HEK293 (cell line): ENCODE data around the gene TRIM28.
A peak's percentile ranks its signal among the peaks of the same experiment; 100 is the strongest.

ENCODE experiments used
- CTCF ChIA-PET: fragments of 350-600 bp; formaldehyde crosslinking; extraction: SDS; loops from one replicate; lab custom pipeline; 2021; ENCODE audit warnings: antibody characterized with exemption; lab: Yijun Ruan, JAX
- POLR2A ChIA-PET: fragments of 300-600 bp; formaldehyde crosslinking; extraction: SDS; loops from one replicate; lab custom pipeline; 2020; ENCODE audit warnings: antibody characterized with exemption, inconsistent platforms; lab: Yijun Ruan, JAX
- H3K27ac ChIP-seq: fragments of 200-500 bp; sonication (Bioruptor generic); 2 replicates; pipeline ENCODE4 v1.5.1; 2014; ENCODE audit warnings: low read depth, low read length, control low read depth, inconsistent platforms; ENCODE audit errors: extremely low read depth
- H3K36me3 ChIP-seq, 2 experiments: fragments of 200-500 bp in 1 of 2; sonication (Bioruptor generic) in 1 of 2; 1 replicate in 1 of 2; 2 replicates in 1 of 2; pipeline ENCODE4 v1.5.1; 2014 to 2017; ENCODE audit warnings: inconsistent platforms in 2 of 2, low read length in 2 of 2; ENCODE audit not compliant: control insufficient read depth in 2 of 2, insufficient read depth in 1 of 2
- H3K4me1 ChIP-seq: fragments of 200-500 bp; sonication (Bioruptor generic); 2 replicates; pipeline ENCODE4 v1.5.1; 2014; ENCODE audit warnings: mild to moderate bottlenecking, low read length, inconsistent platforms; ENCODE audit not compliant: control insufficient read depth, insufficient read depth
- H3K4me3 ChIP-seq: 2 replicates; pipeline ENCODE4 v1.5.1; 2011; ENCODE audit warnings: low read depth, mild to moderate bottlenecking, control low read depth, low read length, moderate library complexity
- H3K9me3 ChIP-seq: fragments of 200-500 bp; sonication (Bioruptor generic); 2 replicates; pipeline ENCODE4 v1.5.1; 2014; ENCODE audit warnings: low read depth, low read length, inconsistent platforms; ENCODE audit not compliant: control insufficient read depth, insufficient read depth
- ATF2 ChIP-seq: fragments of 450-650 bp; formaldehyde crosslinking; IDR thresholded peaks from 2 replicates; pipeline ENCODE4 v1.5.1; 2016; ENCODE audit warnings: missing biosample characterization, missing genetic modification characterization, low read depth
- GLI4 ChIP-seq: fragments of 450-650 bp; formaldehyde crosslinking; IDR thresholded peaks from 2 replicates; pipeline ENCODE4 v1.5.1; 2016; ENCODE audit warnings: missing biosample characterization, missing genetic modification characterization
- HOXC10 ChIP-seq: sonication (generic); formaldehyde crosslinking; IDR thresholded peaks from 2 replicates; pipeline ENCODE4 v1.8.1; 2023; ENCODE audit warnings: mild to moderate bottlenecking, missing genetic modification reagents
- HOXD13 ChIP-seq: sonication (generic); formaldehyde crosslinking; IDR thresholded peaks from 2 replicates; pipeline ENCODE4 v1.8.0; 2022; ENCODE audit warnings: missing genetic modification reagents, borderline replicate concordance
- KLF9 ChIP-seq: fragments of 450-650 bp; formaldehyde crosslinking; IDR thresholded peaks from 2 replicates; pipeline ENCODE4 v1.5.1; 2016; ENCODE audit warnings: missing biosample characterization, missing genetic modification characterization, low read depth
- MYNN ChIP-seq: fragments of 450-650 bp; formaldehyde crosslinking; IDR thresholded peaks from 2 replicates; pipeline ENCODE4 v1.5.1; 2016; ENCODE audit warnings: missing biosample characterization, missing genetic modification characterization, borderline replicate concordance
- OVOL3 ChIP-seq: fragments of 450-650 bp; formaldehyde crosslinking; IDR thresholded peaks from 2 replicates; pipeline ENCODE4 v1.5.1; 2016; ENCODE audit warnings: missing biosample characterization, missing genetic modification characterization
- PRDM1 ChIP-seq: fragments of 450-650 bp; formaldehyde crosslinking; IDR thresholded peaks from 2 replicates; pipeline ENCODE4; 2016; ENCODE audit warnings: missing biosample characterization, missing genetic modification characterization
- SCRT1 ChIP-seq: fragments of 450-650 bp; formaldehyde crosslinking; IDR thresholded peaks from 2 replicates; pipeline ENCODE4 v1.5.1; 2016; ENCODE audit warnings: missing biosample characterization, missing genetic modification characterization, borderline replicate concordance
- SCRT2 ChIP-seq: fragments of 450-650 bp; formaldehyde crosslinking; IDR thresholded peaks from 2 replicates; pipeline ENCODE4 v1.5.1; 2016; ENCODE audit warnings: missing biosample characterization, missing genetic modification characterization
- TRIM28 ChIP-seq: IDR thresholded peaks from 2 replicates; pipeline ENCODE4 v1.6.1; 2011; ENCODE audit warnings: low read length, control low read depth, borderline replicate concordance
- ZBTB20 ChIP-seq: fragments of 450-650 bp; formaldehyde crosslinking; IDR thresholded peaks from 2 replicates; pipeline ENCODE4 v1.5.1; 2016; ENCODE audit warnings: missing biosample characterization, missing genetic modification characterization
- ZFHX2 ChIP-seq: fragments of 450-650 bp; formaldehyde crosslinking; conservative IDR thresholded peaks from 2 replicates; pipeline ENCODE4 v1.5.1; 2016; ENCODE audit warnings: missing biosample characterization, missing genetic modification characterization
- ZNF169 ChIP-seq: fragments of 450-650 bp; formaldehyde crosslinking; IDR thresholded peaks from 2 replicates; pipeline ENCODE4 v1.5.1; 2016; ENCODE audit warnings: missing biosample characterization, missing genetic modification characterization
- ZNF239 ChIP-seq: fragments of 450-650 bp; formaldehyde crosslinking; IDR thresholded peaks from 2 replicates; pipeline ENCODE4 v1.5.1; 2016; ENCODE audit warnings: missing biosample characterization, missing genetic modification characterization
- ZNF248 ChIP-seq: fragments of 450-650 bp; formaldehyde crosslinking; IDR thresholded peaks from 2 replicates; pipeline ENCODE4 v1.5.1; 2017; ENCODE audit warnings: missing biosample characterization, missing genetic modification characterization
- ZNF311 ChIP-seq: fragments of 450-650 bp; formaldehyde crosslinking; IDR thresholded peaks from 2 replicates; pipeline ENCODE4 v1.5.1; 2017; ENCODE audit warnings: missing biosample characterization, missing genetic modification characterization, borderline replicate concordance
- ZNF366 ChIP-seq: fragments of 450-650 bp; formaldehyde crosslinking; conservative IDR thresholded peaks from 2 replicates; pipeline ENCODE4 v1.5.1; 2016; ENCODE audit warnings: missing biosample characterization, missing genetic modification characterization
- ZNF529 ChIP-seq: fragments of 450-650 bp; formaldehyde crosslinking; IDR thresholded peaks from 2 replicates; pipeline ENCODE4 v1.5.1; 2017; ENCODE audit warnings: missing genetic modification characterization, missing biosample characterization; ENCODE audit not compliant: insufficient replicate concordance
- ZNF645 ChIP-seq: fragments of 450-650 bp; formaldehyde crosslinking; IDR thresholded peaks from 2 replicates; pipeline ENCODE4; 2016; ENCODE audit warnings: missing biosample characterization, missing genetic modification characterization
- ZNF660 ChIP-seq: fragments of 450-650 bp; IDR thresholded peaks from 2 replicates; pipeline ENCODE4 v1.5.1; 2018; ENCODE audit warnings: missing biosample characterization, mild to moderate bottlenecking, missing genetic modification characterization
- ZNF76 ChIP-seq: fragments of 450-650 bp; formaldehyde crosslinking; IDR thresholded peaks from 2 replicates; pipeline ENCODE4; 2016; ENCODE audit warnings: low read depth, missing biosample characterization, missing genetic modification characterization, borderline replicate concordance
- ZNF777 ChIP-seq: fragments of 450-650 bp; formaldehyde crosslinking; IDR thresholded peaks from 2 replicates; pipeline ENCODE4 v1.5.1; 2017; ENCODE audit warnings: missing biosample characterization, missing genetic modification characterization, borderline replicate concordance
- TF ChIP-seq, protein P1 (sequence below): fragments of 450-650 bp; formaldehyde crosslinking; IDR thresholded peaks from 2 replicates; pipeline ENCODE4 v1.5.1; 2017; ENCODE audit warnings: missing biosample characterization, missing genetic modification characterization
- TF ChIP-seq, protein P2 (sequence below): fragments of 450-650 bp; IDR thresholded peaks from 2 replicates; pipeline ENCODE4 v1.5.1; 2018; ENCODE audit warnings: missing biosample characterization, mild to moderate bottlenecking, missing genetic modification characterization
- TF ChIP-seq, protein P3 (sequence below): fragments of 450-650 bp; formaldehyde crosslinking; IDR thresholded peaks from 2 replicates; pipeline ENCODE4 v1.5.0; 2017; ENCODE audit warnings: missing biosample characterization, missing genetic modification characterization, borderline replicate concordance
- TF ChIP-seq, protein P4 (sequence below): fragments of 450-650 bp; formaldehyde crosslinking; IDR thresholded peaks from 2 replicates; pipeline ENCODE4 v1.5.1; 2016; ENCODE audit warnings: missing biosample characterization, missing genetic modification characterization

Gene TRIM28

DNA sequence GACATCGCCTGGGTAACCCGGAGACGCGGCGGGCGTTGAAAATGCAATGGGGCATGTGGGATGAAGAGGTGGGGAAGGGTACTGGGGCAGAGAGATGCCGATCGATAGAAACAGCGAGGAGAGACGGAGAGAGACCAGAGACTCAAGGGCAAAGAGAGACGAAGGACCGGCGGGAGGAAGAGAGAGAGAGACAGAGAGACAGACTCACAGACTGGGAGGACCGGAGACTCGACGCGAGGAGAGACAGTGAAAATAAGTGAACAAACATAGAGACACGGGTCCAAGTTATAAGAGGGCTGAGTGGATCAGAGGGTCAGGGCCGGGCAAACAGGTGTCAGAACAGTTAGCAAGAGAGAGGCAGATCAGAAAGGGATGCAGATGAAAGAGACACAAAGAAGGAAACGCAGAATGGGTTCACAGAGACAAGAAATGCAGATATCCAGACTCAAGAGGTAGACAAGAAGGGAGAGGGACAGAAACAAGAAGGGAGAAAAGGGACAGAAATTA, 29.8 kb downstream of the TRIM28 start:
- Histone ChIP-seq H3K4me1 (peaks cover 8% of the 10 kb centered on the region), H3K4me3 (peak overlapping the region; percentile 67), H3K9me3 (no peaks in the 10 kb centered on the region), H3K36me3 (peaks cover 0 to 34% of the 10 kb centered on the region in 2 experiments; a peak in 2 of 3 replicates), H3K27ac (peak overlapping the region; percentile 77; the same call in 1 of the 2 replicates)
- ChIA-PET CTCF (interaction anchor here (0.6 kb wide), 1 partner anchor 779 kb away, joined by 3 read pairs; no protein-coding TSS in a partner anchor), POLR2A (no interaction called here)
- TF ChIP-seq PRDM1 (tag by site-specific recombination) (peak; percentile 67), HOXC10 (no peak), ZNF239 (tag by site-specific recombination) (no peak), ZNF645 (tag by site-specific recombination) (no peak), ZBTB20 (tag by site-specific recombination) (peak; percentile 57), SCRT1 (peak; percentile 43; the same call in 1 of the 2 replicates), ZNF311 (tag by site-specific recombination) (peak; percentile 75; the same call in 1 of the 2 replicates), GLI4 (0 out of 2 replicates have a peak, but pooled peaks have one; percentile 36), MYNN (tag by site-specific recombination) (0 out of 2 replicates have a peak, but pooled peaks have one; percentile 92), KLF9 (peak; percentile 43; the same call in 1 of the 2 replicates), ZFHX2 (peak; percentile 17; the same call in 1 of the 2 replicates), ZNF248 (tag by site-specific recombination) (0 out of 2 replicates have a peak, but pooled peaks have one; percentile 53), ZNF169 (tag by site-specific recombination) (0 out of 2 replicates have a peak, but pooled peaks have one; percentile 33), TRIM28 (no peak), HOXD13 (CRISPR knock-in tag) (peak; percentile 68; the same call in 1 of the 2 replicates), SCRT2 (tag by site-specific recombination) (peak; percentile 76; the same call in 1 of the 2 replicates), ATF2 (peak; percentile 39; the same call in 1 of the 2 replicates), ZNF366 (tag by site-specific recombination) (peak; percentile 64), OVOL3 (tag by site-specific recombination) (no peak), ZNF660 (no peak), ZNF76 (peak; percentile 11; the same call in 1 of the 2 replicates), ZNF777 (0 out of 2 replicates have a peak, but pooled peaks have one; percentile 66), ZNF529 (tag by site-specific recombination) (no peak)
- TF ChIP-seq, protein P1, sequence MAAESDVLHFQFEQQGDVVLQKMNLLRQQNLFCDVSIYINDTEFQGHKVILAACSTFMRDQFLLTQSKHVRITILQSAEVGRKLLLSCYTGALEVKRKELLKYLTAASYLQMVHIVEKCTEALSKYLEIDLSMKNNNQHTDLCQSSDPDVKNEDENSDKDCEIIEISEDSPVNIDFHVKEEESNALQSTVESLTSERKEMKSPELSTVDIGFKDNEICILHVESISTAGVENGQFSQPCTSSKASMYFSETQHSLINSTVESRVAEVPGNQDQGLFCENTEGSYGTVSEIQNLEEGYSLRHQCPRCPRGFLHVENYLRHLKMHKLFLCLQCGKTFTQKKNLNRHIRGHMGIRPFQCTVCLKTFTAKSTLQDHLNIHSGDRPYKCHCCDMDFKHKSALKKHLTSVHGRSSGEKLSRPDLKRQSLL (tag by site-specific recombination): no peak
- TF ChIP-seq, protein P2, sequence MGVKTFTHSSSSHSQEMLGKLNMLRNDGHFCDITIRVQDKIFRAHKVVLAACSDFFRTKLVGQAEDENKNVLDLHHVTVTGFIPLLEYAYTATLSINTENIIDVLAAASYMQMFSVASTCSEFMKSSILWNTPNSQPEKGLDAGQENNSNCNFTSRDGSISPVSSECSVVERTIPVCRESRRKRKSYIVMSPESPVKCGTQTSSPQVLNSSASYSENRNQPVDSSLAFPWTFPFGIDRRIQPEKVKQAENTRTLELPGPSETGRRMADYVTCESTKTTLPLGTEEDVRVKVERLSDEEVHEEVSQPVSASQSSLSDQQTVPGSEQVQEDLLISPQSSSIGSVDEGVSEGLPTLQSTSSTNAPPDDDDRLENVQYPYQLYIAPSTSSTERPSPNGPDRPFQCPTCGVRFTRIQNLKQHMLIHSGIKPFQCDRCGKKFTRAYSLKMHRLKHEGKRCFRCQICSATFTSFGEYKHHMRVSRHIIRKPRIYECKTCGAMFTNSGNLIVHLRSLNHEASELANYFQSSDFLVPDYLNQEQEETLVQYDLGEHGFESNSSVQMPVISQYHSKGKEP: no peak
- TF ChIP-seq, protein P3, sequence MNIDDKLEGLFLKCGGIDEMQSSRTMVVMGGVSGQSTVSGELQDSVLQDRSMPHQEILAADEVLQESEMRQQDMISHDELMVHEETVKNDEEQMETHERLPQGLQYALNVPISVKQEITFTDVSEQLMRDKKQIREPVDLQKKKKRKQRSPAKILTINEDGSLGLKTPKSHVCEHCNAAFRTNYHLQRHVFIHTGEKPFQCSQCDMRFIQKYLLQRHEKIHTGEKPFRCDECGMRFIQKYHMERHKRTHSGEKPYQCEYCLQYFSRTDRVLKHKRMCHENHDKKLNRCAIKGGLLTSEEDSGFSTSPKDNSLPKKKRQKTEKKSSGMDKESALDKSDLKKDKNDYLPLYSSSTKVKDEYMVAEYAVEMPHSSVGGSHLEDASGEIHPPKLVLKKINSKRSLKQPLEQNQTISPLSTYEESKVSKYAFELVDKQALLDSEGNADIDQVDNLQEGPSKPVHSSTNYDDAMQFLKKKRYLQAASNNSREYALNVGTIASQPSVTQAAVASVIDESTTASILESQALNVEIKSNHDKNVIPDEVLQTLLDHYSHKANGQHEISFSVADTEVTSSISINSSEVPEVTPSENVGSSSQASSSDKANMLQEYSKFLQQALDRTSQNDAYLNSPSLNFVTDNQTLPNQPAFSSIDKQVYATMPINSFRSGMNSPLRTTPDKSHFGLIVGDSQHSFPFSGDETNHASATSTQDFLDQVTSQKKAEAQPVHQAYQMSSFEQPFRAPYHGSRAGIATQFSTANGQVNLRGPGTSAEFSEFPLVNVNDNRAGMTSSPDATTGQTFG (tag by site-specific recombination): 0 out of 2 replicates have a peak, but pooled peaks have one; percentile 18
- TF ChIP-seq, protein P4, sequence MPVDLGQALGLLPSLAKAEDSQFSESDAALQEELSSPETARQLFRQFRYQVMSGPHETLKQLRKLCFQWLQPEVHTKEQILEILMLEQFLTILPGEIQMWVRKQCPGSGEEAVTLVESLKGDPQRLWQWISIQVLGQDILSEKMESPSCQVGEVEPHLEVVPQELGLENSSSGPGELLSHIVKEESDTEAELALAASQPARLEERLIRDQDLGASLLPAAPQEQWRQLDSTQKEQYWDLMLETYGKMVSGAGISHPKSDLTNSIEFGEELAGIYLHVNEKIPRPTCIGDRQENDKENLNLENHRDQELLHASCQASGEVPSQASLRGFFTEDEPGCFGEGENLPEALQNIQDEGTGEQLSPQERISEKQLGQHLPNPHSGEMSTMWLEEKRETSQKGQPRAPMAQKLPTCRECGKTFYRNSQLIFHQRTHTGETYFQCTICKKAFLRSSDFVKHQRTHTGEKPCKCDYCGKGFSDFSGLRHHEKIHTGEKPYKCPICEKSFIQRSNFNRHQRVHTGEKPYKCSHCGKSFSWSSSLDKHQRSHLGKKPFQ: no peak
